GM12892 (cell line): ENCODE data around the gene SOX6.

Experiments used
- POLR2A ChIP-seq: IDR thresholded peaks from 2 replicates; pipeline ENCODE4 v1.6.1; 2011; ENCODE audit warnings: low read depth, low read length, control low read depth
- POLR2AphosphoS5 ChIP-seq: IDR thresholded peaks from 2 replicates; pipeline ENCODE4 v1.6.1; 2011; ENCODE audit warnings: low read depth, low read length, control low read depth
- TAF1 ChIP-seq: IDR thresholded peaks from 2 replicates; pipeline ENCODE4 v1.6.1; 2011; ENCODE audit warnings: low read depth, mild to moderate bottlenecking, control low read depth, low read length, borderline replicate concordance

DNA sequence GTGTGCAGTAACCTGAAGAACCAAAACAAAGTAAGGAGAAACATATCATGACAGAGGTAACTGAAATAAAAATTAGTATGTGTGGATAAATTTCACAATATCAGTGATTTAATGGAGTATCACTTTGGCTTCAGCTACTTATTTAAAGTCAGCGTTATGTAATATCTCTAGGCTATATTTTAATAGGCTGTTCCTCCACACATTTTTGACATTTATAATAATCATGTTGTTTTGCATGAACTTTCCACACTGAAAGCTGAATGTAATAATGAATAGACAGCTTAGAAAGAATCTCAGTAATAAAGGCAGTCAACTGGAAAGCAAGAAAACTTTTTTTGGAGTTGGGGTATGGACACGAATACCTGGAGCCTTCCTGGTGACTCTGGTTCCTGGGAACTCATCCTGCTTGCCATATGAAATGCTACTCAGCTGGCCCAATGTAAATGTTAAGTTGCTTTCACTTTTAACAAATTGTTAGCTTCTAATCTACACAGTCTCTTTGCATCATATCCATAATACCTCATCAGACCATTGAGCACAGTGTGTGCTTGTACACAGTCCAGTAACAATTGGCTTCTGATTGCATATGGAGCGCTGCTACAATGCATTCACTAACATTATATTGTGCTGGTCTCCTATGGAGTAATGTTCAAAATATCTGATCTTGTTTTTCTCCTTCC lies 257.7 kb downstream of the SOX6 start:
- TF ChIP-seq POLR2AphosphoS5 (no peak), POLR2A (no peak), TAF1 (no peak)
